Activated T-cell treated with anti-CD3 and anti-CD28 coated beads, Interleukin-2, amount 50 U/mL, for 72 hours (primary cell): Measurements from ENCODE around the gene PARG. TPM values are rescaled to one million over a fixed set of nuclear protein-coding genes. Genes with fewer than 3 reads are reported as not detected.
"Not testable (repeated sequence)": the region's sequence is repeated elsewhere in the genome, so short reads cannot be mapped to it uniquely, and the experiment has no call there.

Source experiments
- ATAC-seq, 2 donors: fragments of 150-1000 bp; cut with Tn5 transposase; replicated peaks in 1 of 2; 2 replicates each; pipeline ENCODE4 v1.10.0; 2021; ENCODE audit warnings: moderate library complexity in 2 of 2, mild to moderate bottlenecking in 1 of 2
- DNase-seq, 2 donors: peaks; one replicate each; pipeline ENCODE4 v3.0.0; 2021 to 2022; ENCODE audit warnings: mixed read lengths in 1 of 2
- H3K27ac Mint-ChIP-seq: one replicate; pipeline ENCODE4 v1.8.0; 2022; ENCODE audit warnings: mild to moderate bottlenecking, moderate library complexity, mixed read lengths
- H3K27me3 Mint-ChIP-seq: one replicate; pipeline ENCODE4 v1.8.0; 2022; ENCODE audit warnings: low read depth, mixed read lengths
- H3K36me3 Mint-ChIP-seq, 2 donors: one replicate each; pipeline ENCODE4 v1.8.0; 2022; ENCODE audit warnings: mixed read lengths in 2 of 2, mild to moderate bottlenecking in 1 of 2; ENCODE audit not compliant: insufficient read depth in 2 of 2
- H3K4me1 Mint-ChIP-seq: one replicate; pipeline ENCODE4 v1.8.0; 2022; ENCODE audit warnings: low read depth, mixed read lengths
- H3K4me3 Mint-ChIP-seq, 2 donors: one replicate each; pipeline ENCODE4 v1.8.0; 2022; ENCODE audit warnings: mild to moderate bottlenecking in 2 of 2, mixed read lengths in 2 of 2, moderate library complexity in 2 of 2
- H3K9me3 Mint-ChIP-seq, 2 donors: one replicate each; pipeline ENCODE4 v1.8.0; 2022; ENCODE audit warnings: mixed read lengths in 2 of 2
- total RNA-seq, 2 donors: library from RNA; stranded (reverse); gene quantifications; one replicate each; pipeline ENCODE4 v1.2.3, GENCODE V29; 2022

Gene PARG
- total RNA-seq, 2 donors from 2014 or later = 32.1 to 33.4 TPM

DNA sequence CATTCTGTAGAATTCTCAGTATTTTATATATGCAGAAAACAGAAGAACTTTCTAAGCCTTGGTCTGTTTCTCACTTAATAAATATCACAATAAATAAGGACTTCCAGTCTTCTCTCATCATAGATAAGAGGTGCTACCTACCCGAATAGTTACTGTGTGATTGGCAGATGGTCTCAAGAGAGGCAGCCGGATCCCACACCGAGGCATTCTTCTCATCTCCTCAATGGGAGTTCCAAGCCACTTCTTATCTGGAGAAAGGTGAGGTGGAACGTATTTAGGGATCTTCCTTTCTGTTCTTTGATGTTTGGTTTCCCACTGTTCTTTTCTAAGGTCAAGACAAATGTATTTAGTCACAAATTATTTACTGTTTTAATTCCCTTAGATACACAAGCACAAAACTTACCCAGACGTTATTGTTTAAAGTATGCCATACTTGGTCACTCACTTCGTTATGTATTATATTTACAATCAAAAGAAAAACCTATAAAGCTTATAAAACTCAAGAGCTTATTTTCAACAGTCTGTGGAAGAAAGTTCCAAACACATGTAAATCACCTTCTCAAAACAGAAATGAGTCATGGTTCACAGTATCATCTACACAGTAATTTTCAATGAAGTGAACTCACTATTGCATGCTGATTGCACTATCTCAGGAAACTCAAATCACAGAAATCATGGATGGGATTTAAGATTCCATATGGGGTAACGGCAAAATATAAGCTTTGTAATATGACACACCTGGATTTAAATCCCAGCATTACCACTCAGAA, 9.7 kb downstream of the PARG start:
- peak overlapping the region; percentile 82 for H3K27ac Mint-ChIP-seq
- ATAC-seq = peak; percentile 80 to 86
- not testable (repeated sequence) for H3K4me3 Mint-ChIP-seq

GRCh38 chr10:49931276-49931675, 10.6 kb downstream of the PARG start:
- H3K4me1 Mint-ChIP-seq, H3K27me3 Mint-ChIP-seq, H3K4me3 Mint-ChIP-seq: not testable (repeated sequence)

More for the DNA sequence above, 9.7 kb downstream of the PARG start:
- not testable (repeated sequence) for H3K36me3 Mint-ChIP-seq, H3K27me3 Mint-ChIP-seq, DNase-seq, H3K9me3 Mint-ChIP-seq
- peaks cover 11% of the 10 kb centered on the region for H3K4me1 Mint-ChIP-seq

GRCh38 chr10:49923572-49923971, 18.3 kb downstream of the PARG start:
- not testable (repeated sequence) for H3K27ac Mint-ChIP-seq, ATAC-seq, H3K27me3 Mint-ChIP-seq

More at GRCh38 chr10:49931276-49931675, 10.6 kb downstream of the PARG start:
- not testable (repeated sequence) for H3K27ac Mint-ChIP-seq, ATAC-seq, DNase-seq, H3K9me3 Mint-ChIP-seq, H3K36me3 Mint-ChIP-seq

GRCh38 chr10:49922041-49922440, 19.8 kb downstream of the PARG start:
- DNase-seq, H3K4me1 Mint-ChIP-seq, H3K4me3 Mint-ChIP-seq, H3K9me3 Mint-ChIP-seq, H3K27me3 Mint-ChIP-seq, H3K27ac Mint-ChIP-seq, ATAC-seq, H3K36me3 Mint-ChIP-seq: not testable (repeated sequence)

More at GRCh38 chr10:49923572-49923971, 18.3 kb downstream of the PARG start:
- not testable (repeated sequence) for H3K36me3 Mint-ChIP-seq, H3K9me3 Mint-ChIP-seq, H3K4me3 Mint-ChIP-seq, H3K4me1 Mint-ChIP-seq, DNase-seq

GRCh38 chr10:49917927-49918326, 23.9 kb downstream of the PARG start:
- H3K9me3 Mint-ChIP-seq, H3K27me3 Mint-ChIP-seq, H3K27ac Mint-ChIP-seq, H3K4me1 Mint-ChIP-seq, ATAC-seq, H3K36me3 Mint-ChIP-seq, H3K4me3 Mint-ChIP-seq, DNase-seq: not testable (repeated sequence)

- ATAC-seq, DNase-seq, H3K9me3 Mint-ChIP-seq, H3K36me3 Mint-ChIP-seq, H3K27ac Mint-ChIP-seq, H3K4me3 Mint-ChIP-seq, H3K27me3 Mint-ChIP-seq, H3K4me1 Mint-ChIP-seq: not testable (repeated sequence)
Observed at GRCh38 chr10:49916451-49916850, 25.4 kb downstream of the PARG start.

DNA sequence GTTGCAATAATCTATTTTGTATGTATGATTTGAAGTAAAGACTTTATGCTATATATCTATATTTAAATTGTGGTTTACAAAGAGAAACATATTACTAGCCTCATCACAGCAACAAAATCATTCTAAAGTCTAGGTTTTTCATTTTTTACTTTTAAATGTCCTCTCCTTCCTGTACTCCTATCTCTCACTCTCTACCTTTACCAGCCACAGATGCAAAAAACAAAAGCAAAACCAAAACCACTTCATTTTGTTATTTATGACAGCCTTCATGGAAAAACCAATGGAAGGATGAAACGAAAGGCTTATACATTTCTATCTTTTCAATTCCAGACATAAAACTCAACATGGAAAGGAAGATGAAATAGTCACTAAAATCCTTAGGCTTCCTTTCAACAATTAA, 31.5 kb downstream of the PARG start:
- not testable (repeated sequence) for ATAC-seq, H3K4me1 Mint-ChIP-seq, H3K27me3 Mint-ChIP-seq, DNase-seq, H3K27ac Mint-ChIP-seq, H3K4me3 Mint-ChIP-seq, H3K9me3 Mint-ChIP-seq, H3K36me3 Mint-ChIP-seq

DNA sequence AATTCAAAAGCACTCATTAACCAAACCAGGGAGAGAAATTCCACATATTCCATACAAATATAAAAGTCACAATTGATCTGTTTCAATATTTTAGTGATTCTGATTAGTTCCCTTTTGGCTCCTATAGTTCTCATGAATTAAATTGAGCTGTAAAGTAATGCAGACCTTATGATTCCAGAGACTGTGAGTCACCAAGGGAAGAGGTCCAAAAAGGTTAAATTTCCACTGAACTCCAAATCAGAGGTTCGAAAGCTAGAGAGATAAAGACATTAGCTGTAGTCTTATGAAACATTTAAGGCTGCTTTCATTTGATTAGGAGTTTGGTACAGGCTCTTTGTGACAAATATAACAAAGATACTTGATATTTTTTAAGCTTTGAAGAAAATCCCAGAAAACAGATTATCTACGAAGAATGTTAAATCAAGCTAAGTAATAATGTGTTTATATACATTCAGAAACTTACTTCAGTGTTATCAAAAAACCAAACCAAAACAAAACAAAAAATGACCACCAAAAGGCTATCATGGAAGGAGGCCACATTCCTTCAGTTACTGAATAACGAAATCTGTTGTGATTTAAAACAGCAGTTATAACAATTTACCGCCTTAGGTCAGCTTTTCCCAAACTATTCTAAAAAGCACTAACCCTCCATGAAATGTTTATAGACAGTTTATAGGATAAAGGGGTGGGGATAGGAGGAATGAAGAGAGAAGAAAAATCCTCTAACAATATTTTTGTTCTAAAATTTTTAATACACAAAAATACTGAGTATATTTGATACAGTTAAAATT, 33.3 kb downstream of the PARG start:
- not testable (repeated sequence) for H3K4me3 Mint-ChIP-seq, ATAC-seq, H3K27me3 Mint-ChIP-seq, H3K9me3 Mint-ChIP-seq, H3K27ac Mint-ChIP-seq, H3K36me3 Mint-ChIP-seq, H3K4me1 Mint-ChIP-seq, DNase-seq

- not testable (repeated sequence) for H3K4me1 Mint-ChIP-seq, H3K4me3 Mint-ChIP-seq, H3K27me3 Mint-ChIP-seq, ATAC-seq, H3K36me3 Mint-ChIP-seq, H3K9me3 Mint-ChIP-seq, H3K27ac Mint-ChIP-seq, DNase-seq
Observed at GRCh38 chr10:49903829-49904228, 38.0 kb downstream of the PARG start.

DNA sequence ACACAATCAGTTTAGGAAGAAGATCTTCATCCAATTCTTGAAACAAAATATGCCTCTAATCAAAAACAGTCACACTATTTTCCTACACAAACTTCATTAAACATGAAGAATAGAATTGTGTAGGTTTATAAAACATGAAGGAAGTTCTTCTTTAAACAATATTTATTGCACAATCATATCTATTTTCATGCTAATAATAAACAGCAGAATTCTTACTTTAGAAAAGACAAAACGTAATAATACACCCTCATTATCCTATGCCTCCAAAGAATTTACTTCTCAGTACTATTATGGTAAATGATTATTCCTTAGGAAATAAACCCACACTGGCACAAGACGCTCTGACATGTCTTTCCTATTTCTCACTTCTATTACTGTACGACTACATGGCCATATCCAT, 41.4 kb downstream of the PARG start:
- H3K4me3 Mint-ChIP-seq, H3K27ac Mint-ChIP-seq, H3K9me3 Mint-ChIP-seq, H3K27me3 Mint-ChIP-seq, H3K4me1 Mint-ChIP-seq, DNase-seq, H3K36me3 Mint-ChIP-seq, ATAC-seq: not testable (repeated sequence)

GRCh38 chr10:49899999-49900398, 41.8 kb downstream of the PARG start:
- H3K4me3 Mint-ChIP-seq, ATAC-seq, H3K36me3 Mint-ChIP-seq, H3K4me1 Mint-ChIP-seq, H3K27me3 Mint-ChIP-seq, H3K9me3 Mint-ChIP-seq, DNase-seq, H3K27ac Mint-ChIP-seq: not testable (repeated sequence)

- not testable (repeated sequence) for H3K9me3 Mint-ChIP-seq, H3K4me3 Mint-ChIP-seq, H3K36me3 Mint-ChIP-seq, ATAC-seq, H3K4me1 Mint-ChIP-seq, H3K27ac Mint-ChIP-seq, DNase-seq, H3K27me3 Mint-ChIP-seq
Observed at GRCh38 chr10:49890025-49890424, 51.8 kb downstream of the PARG start.

DNA sequence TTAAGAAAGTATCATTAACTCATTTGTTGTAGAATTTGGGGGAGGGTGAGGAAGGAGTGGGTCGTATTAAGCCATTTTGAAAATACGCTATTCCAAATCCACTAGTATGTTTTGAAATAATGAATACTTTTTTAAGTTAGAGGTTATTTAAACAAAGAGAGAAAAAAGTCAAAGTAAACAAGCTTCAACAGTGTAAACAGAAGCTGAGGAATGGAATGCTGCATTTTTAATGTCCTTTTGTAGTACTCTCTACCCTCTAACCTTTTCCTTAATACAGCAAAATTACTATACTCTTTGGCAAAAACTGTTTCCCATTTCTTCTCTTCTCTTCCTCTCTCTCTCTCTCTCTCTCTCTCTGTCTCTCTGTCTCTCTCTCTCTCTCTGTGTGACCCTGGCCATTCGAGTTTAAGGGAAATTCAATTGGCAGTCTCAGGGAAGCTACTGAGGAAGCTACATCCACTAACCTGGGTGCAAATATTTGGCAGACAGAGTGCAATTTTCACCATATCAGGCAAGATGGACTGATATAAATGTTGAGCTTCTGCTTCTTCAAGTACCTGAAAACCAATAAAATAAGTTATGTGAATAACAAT, 57.0 kb downstream of the PARG start:
- peaks cover 8 to 11% of the 10 kb centered on the region in 2 donors for H3K36me3 Mint-ChIP-seq
- H3K9me3 Mint-ChIP-seq, ATAC-seq, H3K27me3 Mint-ChIP-seq, H3K27ac Mint-ChIP-seq, DNase-seq, H3K4me3 Mint-ChIP-seq, H3K4me1 Mint-ChIP-seq: not testable (repeated sequence)
